K562 (cell line): ENCODE data around the gene SETMAR. TPM values are rescaled to one million over a fixed set of nuclear protein-coding genes. Genes with fewer than 3 reads are reported as not detected.
A peak's percentile ranks its signal among the peaks of the same experiment; 100 is the strongest.

Experiments used
- BRD9 ChIP-seq: fragments of 450-650 bp; IDR thresholded peaks from 2 replicates; pipeline ENCODE4 v1.6.1; 2018; ENCODE audit warnings: low read depth; ENCODE audit not compliant: partially characterized antibody
- CSDE1 ChIP-seq, 2 experiments: fragments of 450-650 bp; IDR thresholded peaks; 2 replicates each; pipeline ENCODE4 v1.6.1; 2016; ENCODE audit warnings: mild to moderate bottlenecking in 1 of 2
- CTCF ChIP-seq, 3 experiments: IDR thresholded peaks in 2 of 3; conservative IDR thresholded peaks in 1 of 3; 2 replicates each; pipeline ENCODE4 v1.5.1; 2011 to 2012; ENCODE audit warnings: low read length in 3 of 3, mild to moderate bottlenecking in 3 of 3, control low read depth in 2 of 3, improper control_type of control experiment in 1 of 3, inconsistent platforms in 1 of 3, low read depth in 1 of 3, mixed read lengths in 1 of 3, moderate library complexity in 1 of 3; ENCODE audit not compliant: insufficient read depth in 2 of 3
- FOXK1 ChIP-seq: sonication (generic); formaldehyde crosslinking; IDR thresholded peaks from 2 replicates; pipeline ENCODE4 v1.8.0; 2022; ENCODE audit warnings: missing genetic modification reagents, mild to moderate bottlenecking, borderline replicate concordance
- KAT7 ChIP-seq: sonication (generic); formaldehyde crosslinking; IDR thresholded peaks from 2 replicates; pipeline ENCODE4 v1.8.0; 2022; ENCODE audit warnings: missing genetic modification reagents, mild to moderate bottlenecking, borderline replicate concordance
- NFE2L1 ChIP-seq: fragments of 450-650 bp; IDR thresholded peaks from 2 replicates; pipeline ENCODE4 v1.6.1; 2016; ENCODE audit warnings: missing genetic modification characterization, low read depth, mild to moderate bottlenecking, missing compliant biosample characterization, moderate library complexity, borderline replicate concordance
- POLR2H ChIP-seq: IDR thresholded peaks from 2 replicates; pipeline ENCODE4 v1.6.1; 2016; ENCODE audit warnings: missing genetic modification characterization, low read depth, mild to moderate bottlenecking, control low read depth, missing compliant biosample characterization, moderate library complexity
- SAFB ChIP-seq: fragments of 200-400 bp; formaldehyde crosslinking; IDR thresholded peaks from 2 replicates; pipeline ENCODE4 v1.6.1; 2017; ENCODE audit warnings: low read depth, low read length, borderline replicate concordance
- TEAD1 ChIP-seq, 2 experiments: fragments of 450-650 bp in 1 of 2; sonication (generic) in 1 of 2; formaldehyde crosslinking; IDR thresholded peaks; 2 replicates each; pipeline versions ENCODE4 v1.4.0 to v1.8.0; 2020 to 2022; ENCODE audit warnings: mild to moderate bottlenecking in 2 of 2, missing genetic modification reagents in 1 of 2
- TFE3 ChIP-seq: fragments of 450-650 bp; formaldehyde crosslinking; IDR thresholded peaks from 2 replicates; pipeline ENCODE4 v1.4.0; 2020; ENCODE audit warnings: mild to moderate bottlenecking, mixed read lengths
- TSC22D4 ChIP-seq: fragments of 450-650 bp; IDR thresholded peaks from 2 replicates; pipeline ENCODE4 v1.6.1; 2016; ENCODE audit warnings: missing genetic modification characterization, missing biosample characterization, control low read depth
- ZEB2 ChIP-seq: fragments of 450-650 bp; IDR thresholded peaks from 2 replicates; pipeline ENCODE4 v1.6.1; 2016
- ZNF324 ChIP-seq: fragments of 250-450 bp; sonication (Bioruptor Pico); IDR thresholded peaks from 2 replicates; pipeline ENCODE4 v1.4.0; 2020; ENCODE audit warnings: mild to moderate bottlenecking
- ZNF592 ChIP-seq: fragments of 450-650 bp; IDR thresholded peaks from 2 replicates; pipeline ENCODE4 v1.6.1; 2017; ENCODE audit warnings: antibody characterized with exemption, mild to moderate bottlenecking
- polyA plus RNA-seq, 8 experiments: library from polyadenylated mRNA; depleted of rRNA in 4 of 8; stranded (reverse) in 5 of 8; unstranded in 3 of 8; fragments of >200 nt; fragmentation: Nextera tagmentation in 2 of 8; fragmentation: Illumina TruSeq in 1 of 8; extraction: Ambion mirVana in 2 of 8; extraction: Trizol in 1 of 8; gene quantifications; 2 replicates each; pipeline versions ENCODE4 v1.2.1 to v1.2.3, GENCODE V29; 2011 to 2014; ENCODE audit warnings: inconsistent platforms in 1 of 8, missing spikeins in 1 of 8
- total RNA-seq, 7 experiments: library from RNA; depleted of rRNA in 6 of 7; stranded (reverse); fragments of >200 nt in 6 of 7; fragmentation: Illumina TruSeq in 2 of 7; extraction: Trizol in 2 of 7; gene quantifications; 2 replicates each; pipeline versions ENCODE4 v1.2.1 to v1.2.3, GENCODE V29; 2011 to 2021; ENCODE audit warnings: low replicate concordance in 1 of 7

SETMAR gene
- total and polyA plus RNA-seq, 9 of the 15 experiments (the other 6 are each of a cell fraction or from before 2014, with no cell fraction given) = 5.5 to 25.1 (median 18.2) TPM

- TF ChIP-seq ZNF592 (peak; percentile 85), TSC22D4 (tag) (no peak), SAFB (no peak), FOXK1 (CRISPR knock-in tag) (no peak; the same call in 1 of the 2 replicates), POLR2H (tag) (peak; percentile 67), KAT7 (peak; percentile 55; the same call in 1 of the 2 replicates), TFE3 (CRISPR knock-in tag) (no peak), CSDE1 (IDR thresholded peaks at IDR 0.05) (no peak), NFE2L1 (tag) (no peak), ZNF324 (CRISPR knock-in tag) (no peak), BRD9 (no peak), TEAD1 (CRISPR knock-in tag; IDR thresholded peaks at IDR 0.05) (peak; percentile 20 to 64; a peak in 2 of 4 replicates), CTCF (IDR thresholded peaks at IDR 0.05 in 2 of 3, conservative IDR thresholded peaks at IDR 0.05 in 1 of 3; ENCODE audit: insufficient read depth in 2 of 3, low read depth in 1 of 3, low read length in 3 of 3) (peak in 2 of 3 experiments; percentile 0 to 10; a peak in 1 of 6 replicates), ZEB2 (no peak; the same call in 1 of the 2 replicates)
These were observed at the start of gene SETMAR (continued) for GRCh38 chr3:4303187-4304123.
